Measurements from ENCODE around the gene TRDMT1.

- TF ChIP-seq CTCF (IDR thresholded peaks at IDR 0.05): no peak
- no peak for TF ChIP-seq POLR2A (IDR thresholded peaks at IDR 0.05)
- TF ChIP-seq POLR2AphosphoS5 (IDR thresholded peaks at IDR 0.05): no peak
Measured at GRCh38 chr10:17116193-17116592, 85.3 kb downstream of the TRDMT1 start.

All from transverse colon (tissue), 4 donors.